ENCODE measurements around the gene PDSS2. TPM values are rescaled to one million over a fixed set of nuclear protein-coding genes. Genes with fewer than 3 reads are reported as not detected.

PDSS2 gene
- total and polyA plus RNA-seq, 4 donors, result 6.6 to 19.8 (median 15.6) TPM

DNA sequence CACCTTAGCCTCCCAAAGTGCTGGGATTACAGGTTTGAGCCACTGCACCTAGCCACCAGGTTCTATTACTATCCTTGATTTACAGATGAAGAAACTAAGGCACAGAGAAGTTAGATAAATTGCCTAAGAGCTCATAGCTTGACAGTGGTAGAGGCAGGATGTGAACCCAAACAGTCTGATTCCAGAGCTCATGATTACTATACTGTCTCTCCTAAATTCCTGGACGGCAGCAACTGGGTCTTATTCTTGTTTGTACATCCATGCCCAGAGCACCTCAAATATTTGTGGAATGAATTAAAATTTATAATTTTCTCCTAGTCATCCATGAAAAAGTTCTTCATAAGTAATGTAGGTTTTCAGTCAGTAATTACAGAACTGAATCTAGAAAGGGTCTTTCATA, 15.1 kb downstream of the PDSS2 start:
- TF ChIP-seq, protein P1, sequence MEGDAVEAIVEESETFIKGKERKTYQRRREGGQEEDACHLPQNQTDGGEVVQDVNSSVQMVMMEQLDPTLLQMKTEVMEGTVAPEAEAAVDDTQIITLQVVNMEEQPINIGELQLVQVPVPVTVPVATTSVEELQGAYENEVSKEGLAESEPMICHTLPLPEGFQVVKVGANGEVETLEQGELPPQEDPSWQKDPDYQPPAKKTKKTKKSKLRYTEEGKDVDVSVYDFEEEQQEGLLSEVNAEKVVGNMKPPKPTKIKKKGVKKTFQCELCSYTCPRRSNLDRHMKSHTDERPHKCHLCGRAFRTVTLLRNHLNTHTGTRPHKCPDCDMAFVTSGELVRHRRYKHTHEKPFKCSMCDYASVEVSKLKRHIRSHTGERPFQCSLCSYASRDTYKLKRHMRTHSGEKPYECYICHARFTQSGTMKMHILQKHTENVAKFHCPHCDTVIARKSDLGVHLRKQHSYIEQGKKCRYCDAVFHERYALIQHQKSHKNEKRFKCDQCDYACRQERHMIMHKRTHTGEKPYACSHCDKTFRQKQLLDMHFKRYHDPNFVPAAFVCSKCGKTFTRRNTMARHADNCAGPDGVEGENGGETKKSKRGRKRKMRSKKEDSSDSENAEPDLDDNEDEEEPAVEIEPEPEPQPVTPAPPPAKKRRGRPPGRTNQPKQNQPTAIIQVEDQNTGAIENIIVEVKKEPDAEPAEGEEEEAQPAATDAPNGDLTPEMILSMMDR (IDR thresholded peaks at IDR 0.05; ENCODE audit: control extremely low read depth, extremely low read depth), result no peak
- Histone ChIP-seq H3K4me3 (no peak overlapping the region), H3K4me1 (ENCODE audit: control insufficient read depth in 5 of 5, insufficient read depth in 5 of 5, low read length in 5 of 5) (peaks cover 0 to 6% (median 0%) of the 10 kb centered on the region in 5 donors), H3K9ac (ENCODE audit: insufficient read depth in 1 of 2, low read length in 2 of 2) (no peak overlapping the region), H3K27ac (ENCODE audit: low read depth in 1 of 2, low read length in 1 of 2) (no peak overlapping the region), H3K27me3 (ENCODE audit: control insufficient read depth in 3 of 3, insufficient read depth in 3 of 3, low read length in 2 of 3) (no peaks in the 10 kb centered on the region), H3K36me3 (ENCODE audit: control insufficient read depth in 4 of 4, insufficient read depth in 4 of 4, low read length in 4 of 4) (peaks cover 0 to 2% (median 0%) of the 10 kb centered on the region in 4 donors), H3K9me3 (ENCODE audit: control insufficient read depth in 4 of 4, insufficient read depth in 3 of 4, low read length in 3 of 4) (peaks cover 0 to 11% (median 3%) of the 10 kb centered on the region in 4 donors)
- DNase-seq (no peak), ATAC-seq (ENCODE audit: insufficient read depth, low FRiP score) (no peak)
- 92% methylated on average over 1 of the region's 1 CpG for WGBS, 2 donors

DNA sequence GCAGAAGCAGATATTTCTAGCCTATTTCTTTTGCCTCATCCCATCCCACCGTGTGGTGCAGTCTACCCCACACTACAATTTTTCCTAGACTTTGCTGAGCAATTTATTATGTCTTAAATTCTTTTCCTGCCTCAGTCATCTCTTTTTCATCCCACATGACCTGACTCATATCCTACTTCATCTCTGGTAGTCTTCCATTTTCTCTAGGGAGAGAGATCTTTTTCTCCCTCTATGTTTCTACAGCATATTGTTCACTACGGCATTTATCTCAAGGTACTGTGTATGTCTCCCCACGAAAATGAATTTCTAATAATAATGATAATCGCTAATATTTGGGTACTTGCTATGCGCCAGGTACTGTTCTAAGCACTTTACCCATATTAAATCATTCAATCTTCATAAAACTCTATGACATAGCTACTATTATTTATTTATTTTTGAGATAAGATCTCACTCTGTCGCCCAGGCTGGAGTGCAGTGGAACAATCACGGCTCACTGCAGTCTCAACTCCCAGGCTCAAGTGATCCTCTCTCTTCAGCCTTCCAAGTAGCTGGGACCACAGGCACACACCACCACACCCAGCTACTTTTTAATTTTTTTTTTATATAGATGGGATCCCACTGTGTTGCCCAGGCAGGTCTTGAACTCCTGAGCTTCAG, 15.6 kb downstream of the PDSS2 start:
- Histone ChIP-seq H3K36me3 (ENCODE audit: control insufficient read depth in 4 of 4, insufficient read depth in 4 of 4, low read length in 4 of 4) (peaks cover 0 to 2% (median 0%) of the 10 kb centered on the region in 4 donors), H3K4me1 (ENCODE audit: control insufficient read depth in 5 of 5, insufficient read depth in 5 of 5, low read length in 5 of 5) (peaks cover 0 to 6% (median 0%) of the 10 kb centered on the region in 5 donors), H3K4me3 (no peak overlapping the region), H3K9me3 (ENCODE audit: control insufficient read depth in 4 of 4, insufficient read depth in 3 of 4, low read length in 3 of 4) (peaks cover 0 to 10% (median 3%) of the 10 kb centered on the region in 4 donors), H3K9ac (ENCODE audit: insufficient read depth in 1 of 2, low read length in 2 of 2) (no peak overlapping the region), H3K27ac (ENCODE audit: low read depth in 1 of 2, low read length in 1 of 2) (no peak overlapping the region), H3K27me3 (ENCODE audit: control insufficient read depth in 3 of 3, insufficient read depth in 3 of 3, low read length in 2 of 3) (no peaks in the 10 kb centered on the region)
- DNase-seq (no peak), ATAC-seq (ENCODE audit: insufficient read depth, low FRiP score) (no peak)
- TF ChIP-seq, protein P1 (IDR thresholded peaks at IDR 0.05; ENCODE audit: control extremely low read depth, extremely low read depth), result no peak
- 88 to 93% methylated on average over 7 of the region's 7 CpGs for WGBS, 2 donors

DNA sequence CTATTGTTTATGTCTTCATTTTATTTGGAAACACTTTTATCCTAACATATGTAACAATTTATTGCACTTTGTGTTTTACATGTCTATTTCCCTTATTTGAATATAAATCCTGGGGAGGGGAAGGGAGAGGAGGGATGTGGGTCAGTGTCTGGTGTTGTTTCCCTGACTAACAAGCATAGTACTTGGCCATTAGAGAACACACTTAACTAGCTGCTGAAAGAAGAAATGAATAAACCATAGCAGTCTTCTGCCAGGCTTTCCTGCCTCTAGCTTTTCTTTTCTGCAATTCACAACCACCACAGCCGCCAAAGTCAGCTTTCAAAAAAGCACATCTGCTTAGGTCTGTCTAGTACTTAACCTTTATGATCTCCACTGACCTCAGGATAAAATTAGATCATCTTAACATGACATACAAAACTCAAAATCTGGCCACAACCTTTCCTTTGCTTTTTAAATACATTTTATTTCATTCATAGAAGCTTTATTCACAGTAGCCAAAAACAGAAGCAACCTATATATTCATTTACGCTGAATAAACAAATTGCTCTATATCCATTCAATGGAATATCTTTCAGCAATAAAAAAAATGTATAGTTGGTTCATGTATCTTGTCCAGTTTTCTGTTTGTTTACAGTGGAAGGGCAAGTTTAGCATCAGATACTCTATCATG, 16.3 kb downstream of the PDSS2 start:
- ATAC-seq (ENCODE audit: insufficient read depth, low FRiP score) (no peak), DNase-seq (no peak)
- Histone ChIP-seq H3K4me3 (no peak overlapping the region), H3K4me1 (ENCODE audit: control insufficient read depth in 5 of 5, insufficient read depth in 5 of 5, low read length in 5 of 5) (peaks cover 0 to 6% (median 0%) of the 10 kb centered on the region in 5 donors), H3K36me3 (ENCODE audit: control insufficient read depth in 4 of 4, insufficient read depth in 4 of 4, low read length in 4 of 4) (peaks cover 0 to 2% (median 0%) of the 10 kb centered on the region in 4 donors), H3K27ac (ENCODE audit: low read depth in 1 of 2, low read length in 1 of 2) (no peak overlapping the region), H3K9me3 (ENCODE audit: control insufficient read depth in 4 of 4, insufficient read depth in 3 of 4, low read length in 3 of 4) (peaks cover 0 to 7% (median 3%) of the 10 kb centered on the region in 4 donors), H3K27me3 (ENCODE audit: control insufficient read depth in 3 of 3, insufficient read depth in 3 of 3, low read length in 2 of 3) (no peaks in the 10 kb centered on the region), H3K9ac (ENCODE audit: insufficient read depth in 1 of 2, low read length in 2 of 2) (no peak overlapping the region)
- 91 to 95% methylated on average over 2 of the region's 2 CpGs for WGBS, 2 donors
- TF ChIP-seq, protein P1 (IDR thresholded peaks at IDR 0.05; ENCODE audit: control extremely low read depth, extremely low read depth), result no peak

Data from lung (tissue), 12 donors.